Measurements from ENCODE around the gene ARHGEF11. TPM values are rescaled to one million over a fixed set of nuclear protein-coding genes. Genes with fewer than 3 reads are reported as not detected.

Gene ARHGEF11
- total and polyA plus RNA-seq, 8 donors = 6.6 to 125 (median 32.7) TPM

DNA sequence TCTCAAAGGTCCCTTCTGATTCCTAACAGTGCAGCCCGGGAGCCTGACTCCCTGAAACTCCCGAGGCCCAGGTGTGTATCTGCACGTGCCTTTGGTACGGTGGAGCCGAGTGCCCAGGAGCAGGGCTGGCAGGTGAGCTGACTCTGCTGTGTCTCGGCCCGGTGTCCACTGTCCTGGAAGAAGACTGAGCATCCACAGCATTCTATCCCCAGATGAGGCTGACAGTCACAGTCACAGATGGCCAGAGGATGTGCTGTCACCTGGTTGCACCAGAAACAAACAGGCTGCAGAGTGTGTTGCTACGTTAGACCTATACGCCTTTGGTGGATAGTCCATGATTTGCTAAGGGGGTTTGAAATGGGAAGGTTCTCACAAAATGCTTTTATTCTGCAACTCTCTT, 44.2 kb upstream of the ARHGEF11 start:
- H3K9me3 ChIP-seq = no peaks in the 10 kb centered on the region
- H3K4me3 ChIP-seq = no peak overlapping the region
- no peak overlapping the region for H3K27ac ChIP-seq
- H3K27me3 ChIP-seq = peaks cover 0 to 5% (median 0%) of the 10 kb centered on the region in 3 donors
- intact Hi-C loops (cut with DNase I; ENCODE audit: low total_unique reads) = loop anchor here (2.0 kb wide), 1 partner anchor 67 kb away; no protein-coding TSS in a partner anchor
- no peaks in the 10 kb centered on the region for H3K36me3 ChIP-seq
- no peak for TF ChIP-seq CTCF (IDR thresholded peaks at IDR 0.05)
- no peak for TF ChIP-seq POLR2AphosphoS5 (IDR thresholded peaks at IDR 0.05)
- TF ChIP-seq POLR2A (IDR thresholded peaks at IDR 0.05) = no peak
- no peak for TF ChIP-seq EP300 (IDR thresholded peaks at IDR 0.05)
- peak in 1 of 2 donors; percentile 24 for DNase-seq
- WGBS, 5 donors = 81 to 87% (median 87%) methylated on average over 9 of the region's 9 CpGs
- peaks cover 3 to 15% (median 11%) of the 10 kb centered on the region in 4 donors for H3K4me1 ChIP-seq

DNA sequence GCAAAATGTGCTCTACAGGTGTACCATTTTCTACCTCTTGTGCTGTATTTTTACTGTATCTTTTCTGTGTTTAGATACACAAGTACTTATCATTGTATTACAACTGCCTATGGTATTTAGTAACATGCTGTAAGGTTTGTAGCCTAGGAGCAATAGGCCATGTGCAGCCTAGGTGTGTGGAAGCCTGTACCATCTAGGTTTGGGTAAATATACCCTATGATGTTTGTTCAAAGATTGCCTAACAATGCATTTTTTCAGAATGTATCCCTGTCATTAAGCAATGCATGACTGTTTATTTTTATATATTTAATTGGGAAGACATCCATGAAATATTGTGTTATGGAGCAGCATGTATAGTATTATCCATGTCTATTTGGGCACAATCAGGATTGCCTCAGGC, 43.1 kb upstream of the ARHGEF11 start:
- no peak overlapping the region for H3K27ac ChIP-seq
- no peaks in the 10 kb centered on the region for H3K36me3 ChIP-seq
- intact Hi-C loops (cut with DNase I; ENCODE audit: low total_unique reads) = loop anchor here (2.0 kb wide), 1 partner anchor 68 kb away; no protein-coding TSS in a partner anchor
- DNase-seq = no peak
- no peak overlapping the region for H3K4me3 ChIP-seq
- peaks cover 3 to 15% (median 11%) of the 10 kb centered on the region in 4 donors for H3K4me1 ChIP-seq
- peaks cover 0 to 5% (median 0%) of the 10 kb centered on the region in 3 donors for H3K27me3 ChIP-seq
- no peak for TF ChIP-seq CTCF (IDR thresholded peaks at IDR 0.05)
- TF ChIP-seq POLR2AphosphoS5 (IDR thresholded peaks at IDR 0.05) = peak in 1 of 3 donors; percentile 12
- no peaks in the 10 kb centered on the region for H3K9me3 ChIP-seq

DNA sequence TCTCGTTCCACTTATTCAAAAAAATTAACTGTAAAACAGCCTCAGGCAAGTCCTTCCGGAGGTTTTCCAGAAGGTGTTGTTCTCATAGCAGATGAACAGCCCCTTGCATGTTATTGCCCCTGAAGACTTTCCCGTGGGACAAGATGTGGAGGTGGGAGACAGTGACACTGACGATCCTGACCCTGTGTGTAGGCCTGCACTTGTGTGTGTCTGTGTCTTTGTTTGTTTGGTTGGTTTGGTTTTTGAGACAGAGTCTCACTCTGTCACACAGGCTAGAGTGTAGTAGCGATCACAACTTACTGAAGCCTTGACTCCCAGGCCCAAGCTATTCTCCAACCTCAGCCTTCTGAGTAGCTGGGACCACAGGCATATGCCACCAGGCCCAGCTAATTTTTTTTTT, 41.5 kb upstream of the ARHGEF11 start:
- no peaks in the 10 kb centered on the region for H3K9me3 ChIP-seq
- no peak overlapping the region for H3K4me3 ChIP-seq
- H3K36me3 ChIP-seq = no peaks in the 10 kb centered on the region
- TF ChIP-seq POLR2A (IDR thresholded peaks at IDR 0.05) (no peak), EP300 (IDR thresholded peaks at IDR 0.05) (no peak), CTCF (IDR thresholded peaks at IDR 0.05) (no peak), POLR2AphosphoS5 (IDR thresholded peaks at IDR 0.05) (no peak)
- peaks cover 0 to 5% (median 0%) of the 10 kb centered on the region in 3 donors for H3K27me3 ChIP-seq
- intact Hi-C loops (cut with DNase I; ENCODE audit: low total_unique reads) = no loop called here
- peaks cover 0 to 12% (median 3%) of the 10 kb centered on the region in 4 donors for H3K4me1 ChIP-seq
- no peak overlapping the region for H3K27ac ChIP-seq
- WGBS, 5 donors = 86 to 95% (median 92%) methylated on average over 5 of the region's 5 CpGs
- DNase-seq = no peak

DNA sequence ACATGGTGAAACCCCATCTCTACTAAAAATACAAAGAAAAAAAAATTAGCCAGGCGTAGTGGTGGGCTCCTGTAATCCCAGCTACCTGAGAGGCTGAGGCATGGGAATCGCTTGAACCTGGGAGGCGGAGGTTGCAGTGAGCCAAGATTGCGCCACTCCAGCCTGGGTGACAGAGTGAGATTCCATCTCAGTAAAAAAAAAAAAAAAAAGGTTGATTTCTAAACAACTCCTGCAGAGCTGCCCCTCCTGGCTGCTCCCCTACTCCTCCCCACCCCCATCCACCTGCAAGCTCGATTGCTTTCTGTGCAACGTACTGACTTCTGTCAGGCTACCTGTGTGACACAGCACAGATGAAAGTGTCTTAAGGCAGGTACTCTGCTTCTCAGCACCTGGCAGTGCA, 40.8 kb upstream of the ARHGEF11 start:
- H3K9me3 ChIP-seq = no peaks in the 10 kb centered on the region
- peaks cover 0 to 12% (median 3%) of the 10 kb centered on the region in 4 donors for H3K4me1 ChIP-seq
- H3K4me3 ChIP-seq = no peak overlapping the region
- DNase-seq = no peak
- no peaks in the 10 kb centered on the region for H3K36me3 ChIP-seq
- 79 to 83% (median 82%) methylated on average over 6 of the region's 6 CpGs for WGBS, 5 donors
- H3K27ac ChIP-seq = no peak overlapping the region
- peaks cover 0 to 5% (median 0%) of the 10 kb centered on the region in 3 donors for H3K27me3 ChIP-seq
- no peak for TF ChIP-seq EP300 (IDR thresholded peaks at IDR 0.05)
- TF ChIP-seq POLR2AphosphoS5 (IDR thresholded peaks at IDR 0.05) = no peak
- TF ChIP-seq POLR2A (IDR thresholded peaks at IDR 0.05) = no peak
- no peak for TF ChIP-seq CTCF (IDR thresholded peaks at IDR 0.05)
- intact Hi-C loops (cut with DNase I; ENCODE audit: low total_unique reads) = no loop called here
